Articular chondrocyte of knee joint (primary cell): Measurements from ENCODE around the gene ITGA5. TPM values are rescaled to one million over a fixed set of nuclear protein-coding genes. Genes with fewer than 3 reads are reported as not detected.

ENCODE experiments used
- total RNA-seq: library from RNA; depleted of rRNA; stranded (reverse); fragments of >200 nt; gene quantifications from 2 replicates; pipeline ENCODE4 v1.2.3, GENCODE V29; 2012

ITGA5 gene
- total RNA-seq = 294 and 310 TPM in 2 replicates

GRCh38 chr12:54419088-54419887 is at the start of gene ITGA5:
ITGA5 (minus strand) TSS chr12:54419266; CDS start chr12:54419198, 68 bp downstream.

GRCh38 chr12:54384591-54385041 is 34.5 kb downstream of the ITGA5 start, which contains the start of gene ZNF385A:
ZNF385A (minus strand) TSS chr12:54384733; CDS start chr12:54384514, 219 bp downstream.

GRCh38 chr12:54364413-54364812 is 54.7 kb downstream of the ITGA5 start, which contains the start of gene GPR84:
GPR84 (minus strand) TSS chr12:54364486; CDS start chr12:54363851, 635 bp downstream.

Other genes starting within 250 kb of the ITGA5 start
- 22.6 and 24.5 TPM in 2 replicates for gene SMUG1, start 230.3 kb downstream of the ITGA5 start, total RNA-seq
- 67.9 and 72.2 TPM in 2 replicates for gene CBX5, start 139.1 kb downstream of the ITGA5 start, total RNA-seq
- gene HNRNPA1, start 138.5 kb downstream of the ITGA5 start, total RNA-seq = 517 and 660 TPM in 2 replicates
- 0.43 and 0.65 TPM in 2 replicates for gene NFE2, start 118.3 kb downstream of the ITGA5 start, total RNA-seq
- 126 and 145 TPM in 2 replicates for gene COPZ1, start 94.1 kb downstream of the ITGA5 start, total RNA-seq
- gene GPR84, start 54.8 kb downstream of the ITGA5 start, total RNA-seq = under 0.01 and 0.13 TPM in 2 replicates
- 2.9 and 3.6 TPM in 2 replicates for gene ZNF385A, start 34.5 kb downstream of the ITGA5 start, total RNA-seq
- not detected in 2 replicates for gene GTSF1, start 54.3 kb upstream of the ITGA5 start, total RNA-seq
- 0.11 and 0.26 TPM in 2 replicates for gene NCKAP1L, start 78.5 kb upstream of the ITGA5 start, total RNA-seq
- 0.39 and 0.54 TPM in 2 replicates for gene PDE1B, start 130.3 kb upstream of the ITGA5 start, total RNA-seq
- gene PPP1R1A, start 169.4 kb upstream of the ITGA5 start, total RNA-seq = not detected in 2 replicates
- gene LACRT, start 215.6 kb upstream of the ITGA5 start, total RNA-seq = not detected in 2 replicates
- gene DCD, start 229.1 kb upstream of the ITGA5 start, total RNA-seq = not detected in 2 replicates